ENCODE measurements around the gene ZNF558. TPM values are rescaled to one million over a fixed set of nuclear protein-coding genes. Genes with fewer than 3 reads are reported as not detected.
"Not testable (repeated sequence)": the region's sequence is repeated elsewhere in the genome, so short reads cannot be mapped to it uniquely, and the experiment has no call there.

Gene ZNF558
- total RNA-seq, 1 experiment from 2014 or later: 28.7 TPM

- ChIA-PET POLR2A (ENCODE audit: unreplicated experiment) (no interaction called here), CTCF (no interaction called here)
- Histone ChIP-seq H3K9me2 (ENCODE audit: insufficient read depth) (no peaks in the 10 kb centered on the region), H4K20me1 (ENCODE audit: insufficient read depth) (no peaks in the 10 kb centered on the region), H3K27ac (no peak overlapping the region), H2AFZ (no peak overlapping the region), H3F3A (ENCODE audit: insufficient read depth, low read depth) (no peaks in the 10 kb centered on the region), H3K9me3 (ENCODE audit: insufficient read depth, low read depth) (peaks cover 14% of the 10 kb centered on the region; the same call in 1 of the 2 replicates), H3K4me1 (replicated peaks; ENCODE audit: insufficient read depth) (no peaks in the 10 kb centered on the region), H3K79me2 (ENCODE audit: low read depth) (no peaks in the 10 kb centered on the region), H3K36me3 (ENCODE audit: low read depth) (no peaks in the 10 kb centered on the region), H3K4me2 (no peak overlapping the region), H3K27me3 (ENCODE audit: insufficient read depth, low read depth) (peaks cover 56% of the 10 kb centered on the region), H3K4me3 (no peak overlapping the region)
- no peak for DNase-seq
- TF ChIP-seq CTCF (conservative IDR thresholded peaks at IDR 0.05) (no peak), EZH2 (IDR thresholded peaks at IDR 0.05; ENCODE audit: low read depth) (no peak)
- intact Hi-C loops (cut with micrococcal nuclease; ENCODE audit: unreplicated experiment): no loop called here
- no TSS peak for BruUV-seq (replicated peaks)
These were observed 37.3 kb downstream of the ZNF558 start for GRCh38 chr19:8794823-8795222.

- H4K20me1 ChIP-seq (ENCODE audit: insufficient read depth); H3K9me3 ChIP-seq (ENCODE audit: insufficient read depth, low read depth); DNase-seq; H3F3A ChIP-seq (ENCODE audit: insufficient read depth, low read depth); H2AFZ ChIP-seq; H3K4me2 ChIP-seq; BruUV-seq (replicated peaks); H3K27ac ChIP-seq; CTCF ChIA-PET; POLR2A ChIA-PET (ENCODE audit: unreplicated experiment); intact Hi-C loops (cut with micrococcal nuclease; ENCODE audit: unreplicated experiment); H3K4me1 ChIP-seq (replicated peaks; ENCODE audit: insufficient read depth); H3K4me3 ChIP-seq; H3K36me3 ChIP-seq (ENCODE audit: low read depth); H3K9me2 ChIP-seq (ENCODE audit: insufficient read depth); H3K79me2 ChIP-seq (ENCODE audit: low read depth): not testable (repeated sequence)
- H3K27me3 ChIP-seq (ENCODE audit: insufficient read depth, low read depth): peaks cover 19% of the 10 kb centered on the region
These were observed 58.5 kb downstream of the ZNF558 start for GRCh38 chr19:8773587-8773986.

- H3K27ac ChIP-seq; H3K4me2 ChIP-seq; H3K36me3 ChIP-seq (ENCODE audit: low read depth); POLR2A ChIA-PET (ENCODE audit: unreplicated experiment); DNase-seq; CTCF ChIA-PET; H3K4me1 ChIP-seq (replicated peaks; ENCODE audit: insufficient read depth); H2AFZ ChIP-seq; intact Hi-C loops (cut with micrococcal nuclease; ENCODE audit: unreplicated experiment); H3F3A ChIP-seq (ENCODE audit: insufficient read depth, low read depth); H4K20me1 ChIP-seq (ENCODE audit: insufficient read depth); H3K9me3 ChIP-seq (ENCODE audit: insufficient read depth, low read depth); H3K4me3 ChIP-seq; BruUV-seq (replicated peaks); H3K9me2 ChIP-seq (ENCODE audit: insufficient read depth); H3K79me2 ChIP-seq (ENCODE audit: low read depth): not testable (repeated sequence)
- H3K27me3 ChIP-seq (ENCODE audit: insufficient read depth, low read depth): peaks cover 18% of the 10 kb centered on the region
These were observed 62.8 kb downstream of the ZNF558 start for GRCh38 chr19:8769265-8769664.

GRCh38 chr19:8767257-8767656, 64.8 kb downstream of the ZNF558 start:
- H3K4me1 ChIP-seq (replicated peaks; ENCODE audit: insufficient read depth); H3K36me3 ChIP-seq (ENCODE audit: low read depth); H3F3A ChIP-seq (ENCODE audit: insufficient read depth, low read depth); BruUV-seq (replicated peaks); H2AFZ ChIP-seq; H3K4me3 ChIP-seq; CTCF ChIA-PET; intact Hi-C loops (cut with micrococcal nuclease; ENCODE audit: unreplicated experiment); H3K9me3 ChIP-seq (ENCODE audit: insufficient read depth, low read depth); H3K79me2 ChIP-seq (ENCODE audit: low read depth); H4K20me1 ChIP-seq (ENCODE audit: insufficient read depth); H3K9me2 ChIP-seq (ENCODE audit: insufficient read depth); DNase-seq; H3K27ac ChIP-seq; H3K4me2 ChIP-seq; POLR2A ChIA-PET (ENCODE audit: unreplicated experiment): not testable (repeated sequence)
- H3K27me3 ChIP-seq (ENCODE audit: insufficient read depth, low read depth): peaks cover 11% of the 10 kb centered on the region

Other genes with a start within 250 kb of the ZNF558 start
- gene ADAMTS10, start 221.6 kb downstream of the ZNF558 start, total RNA-seq (2021): 0.60 TPM in 1 of 2 replicates, not detected in the other
- gene NFILZ, start 201.7 kb downstream of the ZNF558 start, total RNA-seq (2021): not detected in 2 replicates
- not detected in 2 replicates for gene ACTL9, start 133.5 kb downstream of the ZNF558 start, total RNA-seq (2021)
- not detected in 2 replicates for gene OR2Z1, start 110.7 kb downstream of the ZNF558 start, total RNA-seq (2021)
- gene MBD3L1, start 73 bp upstream of the ZNF558 start, total RNA-seq (2021): not detected in 2 replicates
- 75.0 and 85.0 TPM in 2 replicates for gene MUC16, start 178.1 kb upstream of the ZNF558 start, total RNA-seq (2021)

All from PC-9 (cell line).